IPS DF 4.7 (cell line): ENCODE results near the gene MYL5.
"Not testable (repeated sequence)": the region's sequence is repeated elsewhere in the genome, so short reads cannot be mapped to it uniquely, and the experiment has no call there.

Experiments
- DNase-seq: peaks from one replicate; pipeline ENCODE4 v3.0.0-alpha.2; 2013; ENCODE audit warnings: low spot score; ENCODE audit errors: extremely low read depth

Gene MYL5

DNA sequence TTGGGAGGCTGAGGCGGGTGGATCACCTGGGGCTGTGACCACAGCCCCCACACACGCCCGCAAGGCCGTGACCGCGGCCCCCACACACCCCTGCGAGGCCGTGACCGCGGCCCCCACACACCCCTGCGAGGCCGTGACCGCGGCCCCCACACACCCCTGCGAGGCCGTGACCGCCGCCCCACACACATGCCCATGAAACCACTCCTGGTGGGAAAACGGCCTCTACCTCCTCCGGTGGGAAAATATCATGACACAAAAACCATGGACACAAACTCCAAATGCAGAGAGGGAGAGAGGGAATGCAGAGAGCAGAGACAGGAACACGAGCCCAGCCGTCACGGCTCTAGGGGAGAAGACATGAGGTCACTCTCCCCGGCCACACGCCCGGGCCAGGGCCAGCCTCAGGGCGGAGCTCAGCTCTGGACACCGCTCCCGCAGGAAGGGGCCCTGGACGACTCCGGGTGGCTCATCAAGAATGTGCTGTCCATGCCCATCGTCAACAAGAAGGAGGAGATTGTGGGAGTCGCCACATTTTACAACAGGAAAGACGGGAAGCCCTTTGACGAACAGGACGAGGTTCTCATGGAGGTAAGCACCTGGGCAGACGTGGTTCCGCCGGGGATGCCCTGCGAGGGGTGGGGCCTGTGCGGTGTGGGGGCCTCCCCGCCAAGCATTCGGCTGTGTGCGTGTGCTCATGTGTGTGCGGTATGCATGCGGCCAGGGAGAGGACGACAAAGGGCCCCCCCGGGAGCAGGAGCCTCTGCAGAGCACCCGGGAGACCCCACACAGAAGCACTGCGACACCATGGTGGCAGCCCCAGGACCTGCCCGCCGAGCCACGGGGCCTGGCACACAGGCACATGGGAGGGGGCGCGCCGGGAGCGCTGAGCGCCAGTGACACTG lies 17.7 kb upstream of the MYL5 start:
- DNase-seq = no peak

DNA sequence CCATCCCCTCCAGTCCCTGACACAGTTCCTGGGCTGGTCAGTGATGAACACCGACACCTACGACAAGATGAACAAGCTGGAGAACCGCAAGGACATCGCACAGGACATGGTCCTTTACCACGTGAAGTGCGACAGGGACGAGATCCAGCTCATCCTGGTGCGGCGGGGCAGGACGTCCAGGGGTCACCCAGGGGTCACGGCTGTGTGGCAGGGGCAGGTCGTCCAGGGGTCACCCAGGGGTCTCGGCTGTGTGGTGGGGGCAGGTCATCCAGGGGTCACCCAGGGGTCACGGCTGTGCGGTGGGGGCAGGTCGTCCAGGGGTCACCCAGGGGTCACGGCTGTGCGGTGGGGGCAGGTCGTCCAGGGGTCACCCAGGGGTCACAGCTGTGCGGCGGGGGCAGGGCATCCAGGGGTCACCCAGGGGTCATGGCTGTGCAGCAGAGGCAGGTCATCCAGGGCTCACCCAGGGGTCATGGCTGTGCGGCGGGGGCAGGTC lies 17.0 kb upstream of the MYL5 start:
- no peak for DNase-seq

DNA sequence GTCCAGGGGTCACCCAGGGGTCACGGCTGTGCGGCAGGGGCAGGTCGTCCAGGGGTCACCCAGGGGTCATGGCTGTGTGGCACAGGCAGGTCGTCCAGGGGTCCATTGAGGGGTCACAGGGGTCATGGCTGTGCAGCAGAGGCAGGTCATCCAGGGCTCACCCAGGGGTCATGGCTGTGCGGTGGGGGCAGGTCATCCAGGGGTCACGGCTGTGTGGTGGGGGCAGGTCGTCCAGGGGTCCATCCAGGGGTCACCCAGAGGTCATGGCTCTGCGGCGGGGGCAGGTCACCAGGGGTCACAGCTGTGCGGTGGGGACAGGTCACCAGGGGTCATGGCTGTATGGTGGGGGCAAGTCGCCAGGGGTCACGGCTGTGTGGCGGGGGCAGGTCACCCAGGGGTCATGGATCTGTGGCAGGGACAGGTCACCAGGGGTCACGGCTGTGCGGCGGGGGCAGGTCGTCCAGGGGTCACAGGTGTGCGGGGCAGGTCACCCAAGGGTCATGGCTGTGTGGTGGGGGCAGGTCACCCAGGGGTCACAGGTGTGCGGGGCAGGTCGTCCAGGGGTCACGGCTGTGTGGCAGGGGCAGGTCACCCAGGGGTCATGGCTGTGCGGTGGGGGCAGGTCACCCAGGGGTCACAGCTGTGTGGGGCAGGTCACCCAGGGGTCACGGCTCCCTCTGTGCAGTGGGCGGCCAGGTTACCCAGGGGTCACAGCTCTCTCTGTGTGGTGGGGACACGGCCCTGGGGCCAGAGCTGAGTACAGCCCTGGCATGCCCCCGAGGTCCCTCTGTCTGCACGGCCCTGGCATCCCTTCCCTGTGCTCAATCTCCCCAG lies 16.3 kb upstream of the MYL5 start:
- no peak for DNase-seq

DNA sequence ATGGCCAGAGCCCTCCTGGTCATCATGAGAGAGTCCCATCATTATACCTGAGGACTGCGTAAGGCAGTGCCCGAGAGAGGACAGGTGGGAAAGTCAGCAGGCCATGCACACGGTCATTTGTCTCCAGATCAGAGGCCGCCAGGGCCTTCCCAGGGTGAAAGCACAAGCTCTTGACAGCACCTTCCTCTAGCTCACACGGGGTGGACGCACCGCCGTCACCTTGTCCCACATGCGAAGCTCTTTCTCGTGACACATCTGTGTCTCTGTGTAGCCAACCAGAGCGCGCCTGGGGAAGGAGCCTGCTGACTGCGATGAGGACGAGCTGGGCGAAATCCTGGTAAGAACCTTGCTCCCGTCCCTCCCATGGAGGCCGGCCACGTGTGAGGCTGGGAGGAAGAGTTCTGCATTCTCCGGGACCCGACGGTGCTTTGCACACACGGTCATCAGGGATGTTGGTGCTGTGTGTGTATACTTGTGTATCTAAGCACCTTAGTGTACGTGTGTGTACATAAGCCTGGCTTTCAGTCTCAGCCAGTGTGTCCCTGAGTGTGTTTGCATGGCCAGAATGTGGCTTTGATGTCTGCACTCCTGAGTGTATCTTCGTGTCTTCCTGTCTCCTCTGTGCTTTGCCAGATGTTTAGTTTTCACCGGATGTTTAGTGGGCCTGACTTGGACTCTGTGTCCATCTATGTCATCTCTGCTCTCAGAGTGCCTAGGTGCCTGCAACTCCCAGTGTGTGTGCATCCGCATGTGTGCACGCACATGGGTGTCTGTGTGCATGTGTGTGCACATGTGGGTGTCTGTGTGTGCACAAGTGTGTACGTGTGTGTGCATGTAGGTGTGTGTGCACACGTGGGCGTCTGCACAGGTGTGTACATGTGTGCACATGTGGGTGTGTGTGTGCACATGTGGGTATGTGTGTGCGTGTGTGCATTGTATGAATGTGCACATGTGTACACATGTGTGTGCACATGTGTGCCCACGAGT lies 15.4 kb upstream of the MYL5 start:
- DNase-seq = no peak

DNA sequence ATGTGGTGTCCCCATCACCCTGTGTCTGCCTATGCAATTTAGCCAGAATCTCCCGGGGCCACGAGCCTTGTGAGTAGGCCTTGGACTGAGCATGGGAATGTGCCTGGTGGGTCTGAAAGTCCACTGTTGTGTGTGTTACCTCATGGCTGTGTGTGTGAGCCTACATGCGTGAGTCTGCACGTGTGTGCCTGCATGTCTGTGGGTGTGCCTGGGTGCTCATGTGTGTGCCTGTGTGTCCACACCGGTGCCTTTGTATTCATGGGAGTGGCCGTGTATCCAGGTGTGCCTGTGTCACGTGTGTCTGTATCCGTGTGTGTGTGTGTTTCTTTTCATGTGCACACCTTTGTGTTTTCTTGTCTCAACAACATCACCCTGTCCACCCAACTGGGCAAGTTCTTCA lies 14.5 kb upstream of the MYL5 start:
- DNase-seq = no peak

DNA sequence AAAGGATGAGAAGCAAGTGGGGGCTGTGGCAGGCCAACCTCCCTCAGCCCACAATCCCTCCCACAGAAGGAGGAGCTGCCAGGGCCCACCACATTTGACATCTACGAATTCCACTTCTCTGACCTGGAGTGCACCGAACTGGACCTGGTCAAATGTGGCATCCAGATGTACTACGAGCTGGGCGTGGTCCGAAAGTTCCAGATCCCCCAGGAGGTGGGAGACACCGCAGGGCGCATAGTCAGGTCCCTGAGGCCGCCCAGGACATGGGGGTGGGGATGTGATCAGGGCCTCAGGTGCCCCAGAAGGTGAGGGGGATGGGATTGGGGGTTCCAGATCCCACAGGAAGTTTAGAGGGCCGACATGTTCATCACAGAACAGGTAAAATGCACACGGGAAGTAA lies 13.9 kb upstream of the MYL5 start:
- DNase-seq = no peak

DNA sequence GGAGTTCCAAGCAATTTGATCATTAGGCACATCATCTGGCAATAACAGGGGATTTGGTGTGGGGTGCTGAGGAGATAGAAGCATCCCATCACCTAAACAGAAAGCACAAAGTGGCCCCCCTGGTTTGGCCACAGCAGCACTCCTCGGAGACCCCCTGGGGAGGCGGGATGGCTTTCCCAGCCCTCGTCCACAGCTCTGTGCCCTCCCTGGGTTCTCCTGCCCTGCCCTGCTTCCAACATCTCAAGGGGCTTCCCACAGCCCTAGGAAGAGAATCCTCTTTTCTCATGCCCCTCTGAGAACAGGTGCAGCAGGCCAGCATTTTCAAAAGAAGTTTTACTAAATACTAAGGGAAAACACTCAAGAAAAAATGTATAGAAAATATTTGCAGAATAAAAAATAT lies 13.1 kb upstream of the MYL5 start:
- no peak for DNase-seq

DNA sequence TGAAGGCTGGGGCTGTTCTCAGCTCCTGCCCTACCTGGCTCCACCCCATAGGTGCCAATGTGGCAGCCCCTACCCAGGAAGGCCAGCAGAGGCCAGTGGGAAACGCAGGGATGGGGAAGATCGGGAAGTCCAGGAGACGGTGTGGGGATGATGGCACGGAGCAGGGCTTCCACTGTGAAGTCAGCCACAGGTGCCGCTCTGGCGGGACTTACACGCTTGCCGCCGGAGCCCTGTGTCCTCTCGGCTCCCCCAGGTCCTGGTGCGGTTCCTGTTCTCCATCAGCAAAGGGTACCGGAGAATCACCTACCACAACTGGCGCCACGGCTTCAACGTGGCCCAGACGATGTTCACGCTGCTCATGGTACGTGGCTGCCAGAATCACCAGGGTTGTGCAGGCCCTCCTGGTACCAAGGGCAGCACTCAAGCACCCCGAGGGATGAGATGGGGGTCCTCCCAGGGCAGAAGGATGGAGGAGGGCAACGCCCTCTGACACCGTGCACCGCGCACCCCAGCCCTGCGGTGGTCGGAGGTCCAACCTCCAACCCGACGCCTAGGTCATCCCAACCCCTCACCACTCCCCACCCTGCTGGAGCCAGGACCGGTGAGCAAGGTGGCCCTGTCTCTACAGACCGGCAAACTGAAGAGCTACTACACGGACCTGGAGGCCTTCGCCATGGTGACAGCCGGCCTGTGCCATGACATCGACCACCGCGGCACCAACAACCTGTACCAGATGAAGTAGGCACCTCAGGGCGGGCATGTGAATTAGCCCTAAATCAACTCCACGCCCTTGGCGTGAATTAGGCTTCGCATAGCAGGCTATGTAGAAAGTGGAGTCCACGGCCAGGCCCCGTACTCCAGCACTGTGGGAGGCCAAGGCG lies 12.2 kb upstream of the MYL5 start:
- DNase-seq = no peak

DNA sequence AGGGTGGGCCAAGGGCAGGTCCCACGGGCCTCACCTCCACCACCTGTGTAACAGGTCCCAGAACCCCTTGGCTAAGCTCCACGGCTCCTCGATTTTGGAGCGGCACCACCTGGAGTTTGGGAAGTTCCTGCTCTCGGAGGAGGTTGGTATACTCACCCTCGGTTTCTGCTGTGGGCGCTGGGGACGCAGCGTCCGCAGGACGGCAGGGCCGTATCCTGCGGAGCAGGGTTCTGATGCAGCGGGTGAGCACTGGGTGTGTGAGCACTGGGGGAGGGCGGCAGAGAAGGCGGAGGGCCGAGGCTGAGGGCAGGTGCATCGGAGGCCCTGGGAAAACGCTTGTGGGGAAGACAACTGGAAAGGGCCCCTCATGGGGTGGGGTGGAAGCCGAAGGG lies 11.3 kb upstream of the MYL5 start:
- no peak for DNase-seq

DNA sequence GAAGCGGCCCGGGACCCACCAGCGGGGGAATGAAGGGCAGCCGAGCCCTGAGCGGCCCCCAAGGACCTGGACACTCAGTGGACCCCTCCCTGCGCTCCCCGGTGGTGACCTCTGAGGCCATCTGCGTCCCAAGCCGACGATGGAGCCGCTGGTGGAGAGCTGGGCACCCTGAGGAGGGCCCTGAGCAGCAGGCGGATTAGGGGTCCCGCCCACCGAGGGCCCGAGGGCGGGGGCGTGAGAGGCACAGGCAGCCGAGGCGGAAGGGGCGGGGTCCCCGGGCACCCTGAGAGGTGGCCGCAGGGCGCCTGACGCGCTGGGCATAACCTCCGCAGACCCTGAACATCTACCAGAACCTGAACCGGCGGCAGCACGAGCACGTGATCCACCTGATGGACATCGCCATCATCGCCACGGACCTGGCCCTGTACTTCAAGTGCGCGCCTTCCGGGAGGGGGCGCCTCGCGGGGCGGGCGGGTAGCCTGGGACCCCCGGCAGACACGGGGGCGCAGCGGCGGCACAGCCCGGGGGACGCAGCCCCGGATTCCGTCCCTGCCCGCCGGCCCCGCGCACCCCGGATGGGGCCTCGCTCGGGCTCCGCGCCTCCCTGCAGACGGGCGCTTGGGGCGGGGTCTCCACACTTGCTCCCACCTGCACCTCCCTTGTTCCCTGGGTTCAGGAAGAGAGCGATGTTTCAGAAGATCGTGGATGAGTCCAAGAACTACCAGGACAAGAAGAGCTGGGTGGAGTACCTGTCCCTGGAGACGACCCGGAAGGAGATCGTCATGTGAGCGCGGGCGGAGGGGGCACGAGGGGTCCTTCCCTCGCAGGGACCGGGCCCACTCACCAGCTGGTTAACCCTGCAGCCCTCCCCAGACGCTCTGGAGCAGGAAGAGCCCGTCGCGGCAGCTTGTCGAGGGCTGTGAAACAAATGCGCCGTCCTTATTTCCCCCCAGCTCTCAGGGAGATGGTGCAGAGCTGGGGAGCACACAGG lies 10.6 kb upstream of the MYL5 start:
- no peak for DNase-seq

DNA sequence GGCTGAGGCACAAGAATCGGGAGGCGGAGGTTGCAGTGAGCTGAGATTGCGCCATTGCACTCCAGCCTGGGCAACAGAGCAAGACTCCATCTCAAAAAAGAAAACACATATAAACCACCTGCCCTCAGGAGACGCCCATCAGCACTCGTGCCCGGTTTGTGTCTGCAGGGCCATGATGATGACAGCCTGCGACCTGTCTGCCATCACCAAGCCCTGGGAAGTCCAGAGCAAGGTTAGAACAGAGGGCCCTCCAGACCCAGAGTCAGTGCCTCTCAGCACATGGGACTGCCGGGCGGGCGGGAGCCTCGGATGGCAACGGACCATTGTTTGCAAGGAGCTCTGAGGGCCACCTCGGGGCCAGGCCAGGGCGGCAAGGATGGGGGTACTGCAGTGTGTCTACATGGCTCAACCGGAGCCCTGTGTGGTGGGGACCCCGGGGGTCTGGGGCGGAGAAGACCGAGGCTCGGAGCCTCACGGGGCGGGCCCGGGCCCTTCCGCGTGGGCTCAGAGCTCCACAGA lies 9.6 kb upstream of the MYL5 start:
- DNase-seq = no peak

DNA sequence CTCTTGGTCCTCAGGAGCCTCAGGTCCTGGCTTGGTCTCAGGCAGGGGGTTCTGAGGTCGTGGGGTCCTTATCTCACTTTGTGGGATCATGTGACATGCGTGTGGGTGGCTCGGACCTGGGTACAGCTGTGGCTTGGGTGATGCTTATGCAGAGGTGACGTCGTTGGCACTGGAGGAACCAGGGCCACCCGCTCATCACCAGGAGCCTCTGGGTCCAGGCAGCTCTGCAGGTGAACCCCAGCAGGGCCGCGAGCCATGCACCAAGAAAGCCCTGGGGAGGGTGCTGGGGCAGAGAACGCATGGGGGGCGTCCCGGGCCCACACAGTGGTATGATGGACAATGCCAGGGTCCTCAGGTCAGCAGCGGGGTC lies 9.0 kb upstream of the MYL5 start:
- DNase-seq = no peak

DNA sequence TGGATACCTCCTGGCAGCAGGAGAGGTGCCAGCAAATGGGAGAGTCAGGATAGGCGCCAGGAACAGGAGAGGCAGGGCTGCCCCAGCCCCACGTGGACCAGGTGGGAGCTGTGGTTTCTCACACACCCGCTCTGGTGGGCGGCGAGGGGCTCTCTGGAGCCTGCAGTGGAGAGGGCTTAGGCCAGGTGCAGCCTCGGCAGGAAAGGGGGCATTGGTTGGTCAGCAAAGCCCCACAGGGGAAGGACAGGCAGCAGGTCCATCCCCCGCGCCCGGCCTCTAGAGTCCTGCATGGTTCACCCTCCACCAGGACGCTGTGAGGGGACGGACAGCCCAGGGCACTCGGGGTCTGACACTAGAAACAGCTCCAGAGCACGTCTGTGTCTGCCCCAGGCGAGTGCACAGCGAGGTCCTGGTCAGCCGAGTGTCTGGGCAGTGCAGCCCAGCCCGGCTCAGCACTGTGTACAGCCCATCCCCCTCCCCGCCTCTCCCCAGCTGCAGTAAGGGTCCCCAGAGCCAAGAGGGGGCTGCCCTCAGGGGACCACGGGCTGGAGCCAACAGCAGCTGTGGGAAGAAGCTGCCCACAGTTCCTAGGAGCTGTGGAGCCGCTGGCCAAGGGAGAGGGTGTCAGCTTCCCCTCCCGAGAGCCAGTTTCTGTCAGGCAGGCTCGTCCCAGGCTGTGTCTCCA lies 8.4 kb upstream of the MYL5 start:
- no peak for DNase-seq

DNA sequence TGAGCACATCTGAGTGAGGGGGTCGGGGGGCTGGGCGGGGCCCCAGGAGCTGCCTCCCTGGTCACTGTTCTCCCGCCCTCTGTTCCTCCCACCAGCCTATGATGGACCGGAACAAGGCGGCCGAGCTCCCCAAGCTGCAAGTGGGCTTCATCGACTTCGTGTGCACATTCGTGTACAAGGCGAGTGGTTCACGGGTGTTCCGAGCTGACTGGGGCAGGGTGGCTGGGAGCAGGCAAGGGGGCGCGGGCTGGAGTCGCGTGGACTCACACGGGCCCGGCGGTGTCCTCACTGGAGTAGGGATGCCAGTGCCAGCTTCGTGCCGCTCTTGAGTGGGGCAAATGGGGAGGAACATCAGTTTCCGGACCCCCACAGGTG lies 7.9 kb upstream of the MYL5 start:
- no peak for DNase-seq

DNA sequence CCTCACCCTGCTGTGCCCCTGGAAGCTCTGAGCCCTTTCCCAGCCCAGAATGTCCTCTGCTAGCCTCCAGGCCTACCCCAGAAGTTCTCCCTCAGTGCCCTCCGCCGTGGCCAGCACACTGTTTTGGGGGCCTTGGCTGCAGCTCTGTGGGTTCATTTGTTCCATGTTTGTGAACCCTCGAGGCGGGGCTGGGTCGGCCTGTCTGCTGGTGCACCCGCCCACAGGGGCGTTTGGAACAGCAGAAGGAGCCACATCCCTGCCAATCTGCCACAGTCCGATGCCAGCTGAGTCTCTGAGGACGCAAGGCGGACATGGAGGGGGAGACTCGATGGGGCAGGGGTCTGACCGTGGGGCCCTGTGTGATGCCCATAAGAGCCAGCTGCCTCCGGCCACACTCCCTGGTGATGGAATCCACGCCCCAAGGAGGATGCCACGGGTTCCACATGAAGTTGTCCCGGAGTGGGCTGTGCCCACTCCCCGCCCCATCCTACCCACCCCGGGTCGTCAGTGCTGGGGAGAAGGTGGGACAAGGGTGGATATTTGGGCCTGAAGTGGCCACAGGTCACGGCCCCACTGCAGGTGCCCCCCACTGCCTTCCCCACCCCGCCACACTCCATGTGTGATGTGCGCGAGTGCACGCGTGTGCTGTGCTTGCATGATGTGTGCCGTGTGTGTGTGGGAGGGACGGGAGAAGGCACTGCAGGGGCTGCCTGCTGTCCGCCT lies 7.4 kb upstream of the MYL5 start:
- DNase-seq = no peak

DNA sequence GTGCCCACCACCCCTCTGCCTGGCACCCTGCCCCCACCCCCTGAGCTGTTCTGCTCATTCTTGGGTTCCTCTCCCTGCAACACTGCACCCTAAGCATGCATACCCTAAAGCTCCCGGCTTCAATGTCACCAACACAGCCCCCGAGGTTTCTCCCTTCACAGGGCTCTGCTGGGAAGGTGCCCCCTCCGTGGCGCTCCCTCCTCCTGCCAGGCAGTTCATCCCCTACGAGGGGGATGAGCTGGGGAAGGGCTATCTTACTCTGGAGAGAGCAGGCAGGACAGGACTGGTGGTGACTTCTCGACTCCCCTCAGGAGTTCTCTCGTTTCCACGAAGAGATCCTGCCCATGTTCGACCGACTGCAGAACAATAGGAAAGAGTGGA lies 6.8 kb upstream of the MYL5 start:
- no peak for DNase-seq

DNA sequence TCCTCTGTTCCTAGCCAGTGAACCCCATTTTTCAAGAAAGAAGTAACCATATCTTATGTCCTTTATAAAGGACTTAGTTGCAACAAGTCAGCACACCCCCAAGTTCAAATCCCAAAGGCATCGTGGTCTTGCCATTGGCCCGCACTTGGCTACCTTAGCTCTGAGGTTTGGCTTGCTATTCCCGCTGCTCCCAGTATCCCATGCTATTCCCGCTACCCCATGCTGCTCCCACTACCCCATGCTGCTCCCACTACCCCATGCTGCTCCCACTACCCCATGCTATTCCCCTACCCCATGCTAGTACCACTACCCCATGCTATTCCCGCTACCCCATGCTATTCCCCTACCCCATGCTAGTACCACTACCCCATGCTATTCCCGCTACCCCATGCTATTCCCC lies 6.1 kb upstream of the MYL5 start:
- not testable (repeated sequence) for DNase-seq
